ENCODE data around the gene CAAP1. TPM values are rescaled to one million over a fixed set of nuclear protein-coding genes. Genes with fewer than 3 reads are reported as not detected.

Gene CAAP1
- total RNA-seq, 1 experiment from 2014 or later: 30.5 TPM

GRCh38 chr9:26791274-26791673, 101.3 kb downstream of the CAAP1 start:
- WGBS (ENCODE audit: extremely low coverage, insufficient read length, low lambda C conversion rate): no CpG with 5 or more reads among the region's 5 CpGs
- Histone ChIP-seq H3K14ac (ENCODE audit: insufficient read depth, low read length) (no peak overlapping the region), H4K8ac (replicated peaks; ENCODE audit: insufficient read length, low read depth, low read length) (no peak overlapping the region), H2AFZ (ENCODE audit: low read length) (no peak overlapping the region), H3K23ac (ENCODE audit: insufficient read length, low read depth, low read length) (no peak overlapping the region), H2BK20ac (ENCODE audit: low read depth, low read length, poor library complexity, severe bottlenecking) (no peak overlapping the region), H4K20me1 (ENCODE audit: control insufficient read depth, insufficient read depth, insufficient read length) (no peaks in the 10 kb centered on the region), H3K9me3 (ENCODE audit: control insufficient read depth, low read depth, low read length) (no peaks in the 10 kb centered on the region), H4K5ac (ENCODE audit: insufficient read length, low read depth, low read length) (no peak overlapping the region), H3K27ac (ENCODE audit: insufficient read length, low read depth, low read length) (no peak overlapping the region), H3K23me2 (ENCODE audit: insufficient read length, low read depth, low read length, poor library complexity, severe bottlenecking) (no peaks in the 10 kb centered on the region), H3K56ac (ENCODE audit: insufficient read length, low read depth, low read length) (no peak overlapping the region), H2AK5ac (ENCODE audit: insufficient read length, low read length) (no peak overlapping the region), H3K18ac (ENCODE audit: insufficient read length, low read depth, low read length) (no peak overlapping the region), H3K4ac (ENCODE audit: low read depth, low read length) (no peak overlapping the region), H3K27me3 (ENCODE audit: insufficient read depth, low read length) (no peaks in the 10 kb centered on the region), H3K4me1 (ENCODE audit: insufficient read depth, low read length) (no peaks in the 10 kb centered on the region; the same call in 1 of the 2 replicates), H3T11ph (ENCODE audit: low read length) (no peak overlapping the region), H2BK15ac (ENCODE audit: low read depth, low read length) (no peak overlapping the region), H4K91ac (ENCODE audit: insufficient read length, low read depth, low read length) (no peak overlapping the region), H3K4me2 (ENCODE audit: insufficient read depth, insufficient read length, low read length) (no peak overlapping the region), H3K79me1 (ENCODE audit: insufficient read depth, low read depth, low read length, poor library complexity, severe bottlenecking) (no peaks in the 10 kb centered on the region), H2BK12ac (ENCODE audit: insufficient read length, low read depth, low read length) (no peak overlapping the region), H2BK120ac (ENCODE audit: low read depth, low read length, poor library complexity, severe bottlenecking) (no peak overlapping the region), H3K79me2 (ENCODE audit: insufficient read depth, low read length) (no peaks in the 10 kb centered on the region), H3K9ac (ENCODE audit: extremely low read depth, insufficient read length, low read length) (no peak overlapping the region), H2BK5ac (ENCODE audit: insufficient read length, low read length) (no peak overlapping the region)
- peaks cover 5 to 6% of the 10 kb centered on the region in 2 experiments; a peak in 4 of 5 replicates for H3K9me3 Mint-ChIP-seq
- H3K36me3 Mint-ChIP-seq (ENCODE audit: insufficient read depth in 1 of 3, low read depth in 3 of 3): peaks cover 0 to 3% (median 0%) of the 10 kb centered on the region in 3 experiments; a peak in 2 of 7 replicates
- peaks cover 26 to 29% of the 10 kb centered on the region in 2 experiments for H3K4me1 Mint-ChIP-seq
- TF ChIP-seq CTCF (conservative IDR thresholded peaks at IDR 0.05): no peak
- DNase-seq: no peak
- H3K4me3 Mint-ChIP-seq: no peak overlapping the region
- H3K27me3 Mint-ChIP-seq (ENCODE audit: low read depth): no peaks in the 10 kb centered on the region
- H3K27ac Mint-ChIP-seq: no peak overlapping the region

Other genes starting within 250 kb of the CAAP1 start
- 64.3 and 65.0 TPM in 2 replicates for gene PLAA, start 54.4 kb upstream of the CAAP1 start, total RNA-seq (2021)
- gene IFT74, start 63.6 kb upstream of the CAAP1 start, total RNA-seq (2021): 14.9 and 16.2 TPM in 2 replicates
- gene LRRC19, start 112.9 kb upstream of the CAAP1 start, total RNA-seq (2021): not detected in 2 replicates
- gene TEK, start 216.4 kb upstream of the CAAP1 start, total RNA-seq (2021): 1.6 and 1.8 TPM in 2 replicates